HepG2 (cell line): ENCODE results near the gene TALDO1. TPM values are rescaled to one million over a fixed set of nuclear protein-coding genes. Genes with fewer than 3 reads are reported as not detected.

Experiments used
- CBX1 ChIP-seq: IDR thresholded peaks from one replicate; pipeline ENCODE4 v1.6.1; 2016; ENCODE audit warnings: antibody characterized with exemption, low read depth
- CEBPG ChIP-seq: IDR thresholded peaks from 2 replicates; pipeline ENCODE4 v1.6.1; 2016
- FOXC1 ChIP-seq: sonication (generic); formaldehyde crosslinking; IDR thresholded peaks from 2 replicates; pipeline ENCODE4 v1.8.0; 2022; ENCODE audit warnings: mild to moderate bottlenecking, missing genetic modification reagents, borderline replicate concordance
- GZF1 ChIP-seq: sonication (generic); formaldehyde crosslinking; IDR thresholded peaks from 2 replicates; pipeline ENCODE4 v1.5.1; 2020; ENCODE audit warnings: mild to moderate bottlenecking, missing genetic modification reagents
- HMG20B ChIP-seq: conservative IDR thresholded peaks from 2 replicates; pipeline ENCODE4 v1.6.1; 2016; ENCODE audit warnings: missing genetic modification reagents, missing compliant biosample characterization
- JUNB ChIP-seq: sonication (generic); formaldehyde crosslinking; IDR thresholded peaks from 2 replicates; pipeline ENCODE4 v1.8.0; 2022; ENCODE audit warnings: missing genetic modification reagents, mild to moderate bottlenecking, borderline replicate concordance
- MAX ChIP-seq: IDR thresholded peaks from 2 replicates; pipeline ENCODE4 v1.6.1; 2012; ENCODE audit warnings: inconsistent platforms
- MED13 ChIP-seq: sonication (generic); formaldehyde crosslinking; IDR thresholded peaks from 2 replicates; pipeline ENCODE4 v1.5.0; 2020; ENCODE audit warnings: missing genetic modification reagents
- RXRA ChIP-seq: sonication (generic); formaldehyde crosslinking; IDR thresholded peaks from 2 replicates; pipeline ENCODE4 v1.5.1; 2020; ENCODE audit warnings: missing genetic modification reagents
- TIGD3 ChIP-seq: sonication (generic); formaldehyde crosslinking; IDR thresholded peaks from 2 replicates; pipeline ENCODE4 v1.5.1; 2020; ENCODE audit warnings: mild to moderate bottlenecking, missing genetic modification reagents, borderline replicate concordance
- TP53 ChIP-seq: sonication (generic); formaldehyde crosslinking; conservative IDR thresholded peaks from 2 replicates; pipeline ENCODE4 v1.4.0; 2020; ENCODE audit warnings: missing genetic modification reagents
- YY1 ChIP-seq: IDR thresholded peaks from 2 replicates; pipeline ENCODE4 v1.6.1; 2011; ENCODE audit warnings: low read length, low read depth, moderate library complexity, mild to moderate bottlenecking; ENCODE audit not compliant: insufficient read depth, insufficient replicate concordance
- ZNF12 ChIP-seq: sonication (generic); formaldehyde crosslinking; IDR thresholded peaks from 2 replicates; pipeline ENCODE4 v1.5.0; 2020; ENCODE audit warnings: missing genetic modification reagents
- ZSCAN5A ChIP-seq: sonication (generic); formaldehyde crosslinking; IDR thresholded peaks from 2 replicates; pipeline ENCODE4 v1.8.0; 2022; ENCODE audit warnings: mild to moderate bottlenecking, missing genetic modification reagents, borderline replicate concordance
- polyA plus RNA-seq, 8 experiments: library from polyadenylated mRNA; depleted of rRNA in 3 of 8; stranded (reverse) in 7 of 8; unstranded in 1 of 8; fragments of >200 nt; fragmentation: Illumina TruSeq in 4 of 8; extraction: Trizol in 4 of 8; gene quantifications; 2 replicates each; pipeline versions ENCODE4 v1.2.1 to v1.2.3, GENCODE V29; 2011 to 2016; ENCODE audit warnings: low read depth in 4 of 8, missing spikeins in 1 of 8, mixed read lengths in 1 of 8; ENCODE audit not compliant: insufficient read depth in 1 of 8
- total RNA-seq, 5 experiments: library from RNA; depleted of rRNA; stranded (reverse); fragments of >200 nt; fragmentation: Illumina TruSeq; extraction: Trizol; gene quantifications; 2 replicates each; pipeline ENCODE4 v1.2.3, GENCODE V29; 2016; ENCODE audit warnings: low read depth in 1 of 5

TALDO1 gene
- total and polyA plus RNA-seq, 2 of the 13 experiments (the other 11 are each of a cell fraction or from before 2014, with no cell fraction given) = 107 to 240 TPM

GRCh38 chr11:729492-730074 is 17.7 kb upstream of the TALDO1 start (continued):
- TF ChIP-seq MAX (no peak), YY1 (peak; percentile 11), TP53 (CRISPR knock-in tag) (no peak), RXRA (CRISPR knock-in tag) (peak; percentile 62; the same call in 1 of the 2 replicates), ZNF12 (CRISPR knock-in tag) (peak; percentile 4; the same call in 1 of the 2 replicates), JUNB (CRISPR knock-in tag) (no peak), GZF1 (CRISPR knock-in tag) (0 out of 2 replicates have a peak, but pooled peaks have one; percentile 63), CBX1 (no peak), TIGD3 (CRISPR knock-in tag) (no peak; the same call in 1 of the 2 replicates), HMG20B (no peak), MED13 (CRISPR knock-in tag) (peak; percentile 52; the same call in 1 of the 2 replicates), ZSCAN5A (CRISPR knock-in tag) (no peak), CEBPG (peak; percentile 41; the same call in 1 of the 2 replicates), FOXC1 (CRISPR knock-in tag) (0 out of 2 replicates have a peak, but pooled peaks have one; percentile 37)
- TF ChIP-seq, all 625 proteins: peak for 70
